H54 (cell line): ENCODE data around the gene CEP112.

Experiments
- DNase-seq: peaks from one replicate; pipeline ENCODE4 v3.0.0; 2011; ENCODE audit warnings: low spot score, mixed read lengths; ENCODE audit not compliant: insufficient read length
- FAIRE-seq: peaks from 3 replicates; lab custom pipeline; 2011; peaks lifted over from hg19 to GRCh38; lab: Jason Lieb, UNC
- POLR2A ChIP-seq: IDR thresholded peaks from 2 replicates; pipeline ENCODE4 v1.6.1; 2011; ENCODE audit warnings: low read depth, mild to moderate bottlenecking, low read length

Gene CEP112

DNA sequence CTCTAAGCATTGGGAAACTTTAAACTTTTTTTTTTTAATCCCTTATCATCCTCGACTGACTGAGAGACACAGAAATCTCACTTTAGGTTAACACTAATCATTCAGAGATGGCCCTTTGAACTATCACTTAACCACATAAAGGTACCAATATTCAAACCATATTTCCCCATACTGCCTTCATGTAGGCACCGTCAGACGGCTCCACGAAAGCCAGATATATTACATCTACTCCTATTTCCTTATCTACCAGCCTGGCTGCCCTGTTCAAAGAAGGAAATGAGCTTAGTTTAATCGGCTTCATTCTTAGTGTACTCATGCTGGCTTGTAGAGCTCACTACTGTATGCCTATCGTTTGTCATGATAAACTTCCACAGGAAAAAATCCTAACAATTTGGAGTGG lies 270.9 kb downstream of the CEP112 start:
- no peak for FAIRE-seq
- no peak for TF ChIP-seq POLR2A
- DNase-seq, result no peak

DNA sequence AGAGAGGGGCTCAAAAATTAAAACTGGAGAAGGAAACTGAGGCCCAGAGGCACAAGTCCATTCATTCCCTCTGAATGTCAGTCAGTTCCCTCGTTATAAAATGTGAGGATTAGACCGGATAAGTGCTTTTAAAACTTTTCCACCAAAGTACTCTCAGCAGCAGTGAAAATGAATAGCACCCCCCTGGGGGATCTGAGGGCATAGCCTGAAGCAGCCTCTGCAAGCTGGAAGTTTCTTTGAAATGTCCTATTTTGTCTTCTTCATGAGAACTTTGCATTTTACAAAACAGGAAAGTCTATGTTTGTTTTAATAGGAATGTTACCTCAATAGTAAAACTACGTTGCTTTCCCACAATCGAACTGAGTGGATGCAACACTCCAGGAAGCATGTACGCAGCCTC lies 273.0 kb downstream of the CEP112 start:
- DNase-seq (no peak), FAIRE-seq (no peak)
- no peak for TF ChIP-seq POLR2A

GRCh38 chr17:65918500-65918899 lies 273.4 kb downstream of the CEP112 start:
- DNase-seq (no peak), FAIRE-seq (no peak)
- no peak for TF ChIP-seq POLR2A

GRCh38 chr17:65917560-65917959 lies 274.4 kb downstream of the CEP112 start:
- TF ChIP-seq POLR2A, result no peak
- no peak for DNase-seq
- FAIRE-seq, result no peak

DNA sequence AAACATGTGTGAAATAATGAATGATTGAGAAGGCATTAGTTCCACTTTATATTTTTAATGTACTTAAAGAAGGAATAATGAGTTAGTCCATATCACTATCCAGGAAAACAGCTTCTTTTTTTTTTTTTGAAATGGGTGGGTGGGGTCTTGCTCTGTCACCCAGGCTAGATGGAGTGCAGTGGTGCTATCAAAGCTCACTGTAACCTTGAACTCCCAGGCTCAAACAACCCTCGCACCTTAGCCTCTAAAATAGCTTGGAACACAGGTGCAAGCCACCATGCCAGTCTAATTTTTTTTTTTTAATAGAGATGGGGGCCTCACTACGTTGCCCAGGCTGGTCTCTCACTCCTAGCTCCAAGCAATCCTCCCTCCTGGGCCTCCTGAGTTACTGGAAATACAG lies 275.5 kb downstream of the CEP112 start:
- DNase-seq (no peak), FAIRE-seq (no peak)
- no peak for TF ChIP-seq POLR2A

DNA sequence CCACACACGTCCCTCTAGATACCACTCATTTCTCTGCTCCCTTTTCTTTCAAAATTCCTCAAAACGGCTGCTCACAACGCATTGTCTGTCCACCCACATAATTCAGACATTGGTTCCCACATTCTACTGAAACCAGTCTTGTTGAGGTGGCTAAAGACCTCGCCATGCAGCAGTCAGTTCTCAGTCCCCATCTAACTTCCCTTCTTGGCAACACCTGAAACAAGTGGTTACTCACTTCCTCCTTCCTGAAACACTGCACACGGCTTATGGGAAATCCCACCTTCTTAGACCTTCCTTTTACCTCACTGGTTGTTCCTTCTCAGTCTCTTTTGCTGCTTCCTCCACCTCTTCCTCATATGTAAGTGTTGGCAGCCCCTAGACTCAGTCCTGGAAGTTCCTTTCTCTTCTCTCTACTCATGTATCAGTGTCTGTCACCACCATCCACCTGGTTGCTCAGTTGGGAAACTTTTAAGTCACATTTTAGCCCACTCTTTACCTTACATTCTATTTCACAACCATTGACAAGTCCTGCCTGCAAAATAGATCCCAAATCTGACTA lies 277.1 kb downstream of the CEP112 start:
- FAIRE-seq (no peak), DNase-seq (no peak)
- no peak for TF ChIP-seq POLR2A

- TF ChIP-seq POLR2A, result no peak
- no peak for DNase-seq
- no peak for FAIRE-seq
These were observed 278.5 kb downstream of the CEP112 start for GRCh38 chr17:65913326-65913850.

DNA sequence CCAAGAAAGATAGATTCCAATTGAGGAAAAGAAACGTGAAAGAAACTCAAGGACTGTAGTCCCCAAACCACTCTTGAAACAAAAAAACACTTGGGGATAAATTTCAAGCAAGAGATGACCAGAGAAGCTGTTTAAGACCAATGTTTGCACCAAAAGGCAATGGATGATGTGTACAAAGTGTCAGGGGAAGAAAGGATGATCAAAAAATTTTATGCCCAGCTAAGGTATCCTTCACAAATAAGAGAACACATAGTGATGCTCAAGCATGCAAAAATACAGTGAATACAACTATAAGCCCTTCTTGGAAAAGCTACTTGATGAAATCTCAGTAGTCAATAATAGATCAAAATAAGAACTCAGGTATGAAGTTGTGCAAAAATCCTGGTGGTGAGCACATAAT lies 281.1 kb downstream of the CEP112 start:
- no peak for TF ChIP-seq POLR2A
- DNase-seq (no peak), FAIRE-seq (no peak)

DNA sequence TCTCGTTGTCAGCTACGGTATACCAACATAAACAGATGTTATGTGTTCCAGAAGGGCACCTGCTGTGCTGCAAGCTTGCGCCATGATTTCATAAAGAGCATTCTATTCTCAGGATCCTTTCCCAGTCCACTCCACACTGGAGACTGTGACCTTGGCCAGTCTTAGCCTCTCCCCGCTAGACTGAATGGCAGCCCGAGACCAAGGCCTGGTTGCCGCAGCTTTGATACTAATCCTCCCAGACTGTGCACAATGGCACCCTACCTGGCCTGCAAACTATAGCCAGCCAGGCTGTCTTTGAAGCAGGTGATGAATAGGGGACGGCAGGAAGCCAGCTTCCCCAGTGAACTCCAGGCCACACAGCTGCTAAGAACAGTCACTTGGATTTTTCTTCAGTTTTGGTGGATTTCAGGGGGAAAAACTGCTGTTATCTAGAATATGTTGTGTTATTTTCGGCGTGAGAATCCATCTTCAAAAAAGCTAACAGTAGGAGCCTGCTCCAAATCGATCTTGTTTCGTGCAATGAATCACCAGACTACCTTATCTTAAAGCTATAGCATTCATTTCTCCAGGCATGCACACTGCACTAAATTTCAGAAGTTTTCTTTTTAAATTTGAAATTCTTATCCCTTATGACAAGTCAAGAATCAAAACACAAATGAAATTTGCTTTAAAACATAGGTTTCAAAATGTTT lies 289.0 kb downstream of the CEP112 start:
- no peak for FAIRE-seq
- TF ChIP-seq POLR2A, result no peak
- no peak for DNase-seq

GRCh38 chr17:65902155-65902554 lies 289.8 kb downstream of the CEP112 start:
- FAIRE-seq, result no peak
- DNase-seq, result no peak
- TF ChIP-seq POLR2A, result no peak

DNA sequence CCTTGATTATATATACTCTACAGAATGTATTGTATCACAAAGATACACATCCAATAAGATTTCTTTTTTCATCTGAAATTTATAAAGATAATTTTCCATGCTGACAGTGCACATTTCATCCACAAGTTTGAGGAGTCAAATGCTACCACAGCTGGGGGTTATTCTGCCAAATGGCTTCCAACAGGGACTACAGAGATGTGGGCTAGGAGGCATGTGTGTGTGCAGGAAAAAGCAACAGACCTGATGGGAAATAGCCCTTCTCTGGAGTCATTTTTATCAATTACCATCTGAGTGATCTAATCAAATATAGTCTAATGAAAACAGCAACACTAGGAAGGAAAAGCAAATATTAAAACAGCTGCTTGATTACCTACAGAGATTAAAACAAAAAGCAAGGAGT lies 290.5 kb downstream of the CEP112 start:
- FAIRE-seq (no peak), DNase-seq (no peak)
- no peak for TF ChIP-seq POLR2A

DNA sequence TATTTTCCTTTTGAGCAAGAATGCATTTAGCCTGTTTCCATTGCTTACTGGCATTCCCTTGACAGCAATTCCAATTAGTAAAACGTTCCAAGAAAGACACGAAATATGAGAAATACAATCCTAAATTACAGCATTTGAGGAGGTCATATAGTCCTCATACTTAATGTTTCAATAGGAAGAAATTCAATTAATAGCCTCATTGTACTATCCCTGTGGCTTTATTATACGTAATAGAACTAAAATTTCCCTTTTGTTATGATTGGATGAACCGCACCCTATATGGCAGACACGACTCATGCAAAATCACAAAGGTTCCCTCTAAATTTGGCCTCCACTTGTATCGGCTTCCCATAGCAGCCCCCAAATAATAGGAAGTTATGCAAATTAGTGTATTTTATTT lies 291.7 kb downstream of the CEP112 start:
- FAIRE-seq, result no peak
- no peak for TF ChIP-seq POLR2A

DNA sequence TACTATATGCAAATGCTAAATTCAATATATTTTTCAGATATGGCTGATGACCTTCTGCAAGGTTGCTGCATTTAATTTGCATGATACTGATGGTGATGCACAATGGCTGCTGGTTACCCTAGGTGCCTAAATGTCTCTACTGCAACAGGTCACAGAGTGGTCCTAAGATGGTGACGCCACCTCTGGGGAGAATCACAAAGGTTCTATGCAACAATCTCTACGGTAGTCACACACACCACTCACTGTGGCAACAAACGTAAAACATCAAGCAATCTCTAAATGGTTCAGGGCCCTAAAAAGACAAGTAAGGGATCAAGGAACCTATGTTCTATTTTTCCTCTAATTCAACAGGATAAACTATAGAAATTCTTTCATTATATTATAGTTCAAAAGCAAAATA lies 293.3 kb downstream of the CEP112 start:
- FAIRE-seq (no peak), DNase-seq (no peak)
- TF ChIP-seq POLR2A, result no peak

More for the DNA sequence above, 291.7 kb downstream of the CEP112 start:
- DNase-seq, result no peak

- DNase-seq (no peak), FAIRE-seq (no peak)
- TF ChIP-seq POLR2A, result no peak
These were observed 295.0 kb downstream of the CEP112 start for GRCh38 chr17:65896889-65897288.

DNA sequence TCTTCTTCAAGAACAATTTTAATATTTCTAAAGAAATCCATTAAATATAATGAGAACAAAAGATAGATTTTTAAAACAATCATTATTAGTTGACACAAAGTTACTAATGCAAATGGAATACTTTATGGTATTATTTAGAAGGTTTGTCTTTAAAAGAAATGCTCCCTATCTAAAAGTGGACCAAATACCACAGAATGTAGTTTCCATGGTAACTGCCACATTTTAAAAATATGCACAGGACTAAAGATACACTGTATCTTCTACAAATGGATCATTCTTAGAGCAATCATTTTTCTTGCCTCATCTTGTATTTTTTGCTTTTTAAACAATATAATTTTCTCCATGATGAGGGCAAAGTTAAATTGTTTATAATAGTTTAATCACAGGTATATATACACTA lies 296.0 kb downstream of the CEP112 start:
- no peak for DNase-seq
- TF ChIP-seq POLR2A, result no peak
- FAIRE-seq, result no peak
